Fibroblast of mammary gland (primary cell): ENCODE results near the gene IL25.
"Not testable (repeated sequence)": the region's sequence is repeated elsewhere in the genome, so short reads cannot be mapped to it uniquely, and the experiment has no call there.

Source experiments
- DNase-seq: peaks from one replicate; pipeline ENCODE4 v3.0.0-alpha.2; 2010; ENCODE audit warnings: low read depth
- H3K4me3 ChIP-seq: 2 replicates; pipeline ENCODE4 v1.5.1; 2011; ENCODE audit warnings: low read depth, mild to moderate bottlenecking, low read length, moderate library complexity; ENCODE audit not compliant: control insufficient read depth
- TF ChIP-seq, protein P1 (sequence below): conservative IDR thresholded peaks from 2 replicates; pipeline ENCODE4 v1.5.1; 2011; ENCODE audit warnings: low read depth, low read length, inconsistent platforms; ENCODE audit not compliant: control insufficient read depth, insufficient read depth

Gene IL25

DNA sequence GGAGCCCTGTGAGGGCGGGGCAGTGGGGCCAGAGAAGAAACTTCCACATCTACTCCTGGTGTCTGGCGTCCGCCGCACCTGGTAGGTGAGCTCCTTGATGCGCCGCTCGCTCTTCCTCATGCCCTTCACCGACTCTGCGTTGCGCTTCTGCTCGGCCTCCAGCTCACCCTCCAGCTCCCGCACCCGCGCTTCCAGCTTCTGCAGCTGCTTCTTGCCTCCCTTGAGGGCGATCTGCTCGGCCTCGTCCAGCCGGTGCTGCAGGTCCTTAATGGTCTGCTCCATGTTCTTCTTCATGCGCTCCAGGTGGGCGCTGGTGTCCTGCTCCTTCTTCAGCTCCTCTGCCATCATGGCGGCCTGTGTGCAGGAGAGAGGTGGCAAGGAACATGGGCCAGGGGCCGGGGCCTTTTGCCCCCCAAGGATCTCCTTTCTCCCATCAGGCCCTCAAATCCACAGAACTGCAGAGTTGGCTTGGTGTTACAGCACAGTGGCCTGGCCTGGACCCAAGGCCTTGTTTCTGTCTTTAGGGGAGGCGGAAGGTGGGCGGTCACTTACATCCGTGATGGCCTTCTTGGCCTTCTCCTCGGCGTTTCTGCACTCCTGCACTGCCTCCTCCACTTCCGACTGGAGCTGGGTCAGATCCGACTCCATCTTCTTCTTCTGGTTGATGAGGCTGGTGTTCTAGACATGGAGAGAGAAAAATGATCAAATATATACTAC lies 11.9 kb downstream of the IL25 start:
- H3K4me3 ChIP-seq: no peak overlapping the region
- no peak for DNase-seq
- TF ChIP-seq, protein P1, sequence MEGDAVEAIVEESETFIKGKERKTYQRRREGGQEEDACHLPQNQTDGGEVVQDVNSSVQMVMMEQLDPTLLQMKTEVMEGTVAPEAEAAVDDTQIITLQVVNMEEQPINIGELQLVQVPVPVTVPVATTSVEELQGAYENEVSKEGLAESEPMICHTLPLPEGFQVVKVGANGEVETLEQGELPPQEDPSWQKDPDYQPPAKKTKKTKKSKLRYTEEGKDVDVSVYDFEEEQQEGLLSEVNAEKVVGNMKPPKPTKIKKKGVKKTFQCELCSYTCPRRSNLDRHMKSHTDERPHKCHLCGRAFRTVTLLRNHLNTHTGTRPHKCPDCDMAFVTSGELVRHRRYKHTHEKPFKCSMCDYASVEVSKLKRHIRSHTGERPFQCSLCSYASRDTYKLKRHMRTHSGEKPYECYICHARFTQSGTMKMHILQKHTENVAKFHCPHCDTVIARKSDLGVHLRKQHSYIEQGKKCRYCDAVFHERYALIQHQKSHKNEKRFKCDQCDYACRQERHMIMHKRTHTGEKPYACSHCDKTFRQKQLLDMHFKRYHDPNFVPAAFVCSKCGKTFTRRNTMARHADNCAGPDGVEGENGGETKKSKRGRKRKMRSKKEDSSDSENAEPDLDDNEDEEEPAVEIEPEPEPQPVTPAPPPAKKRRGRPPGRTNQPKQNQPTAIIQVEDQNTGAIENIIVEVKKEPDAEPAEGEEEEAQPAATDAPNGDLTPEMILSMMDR: no peak

DNA sequence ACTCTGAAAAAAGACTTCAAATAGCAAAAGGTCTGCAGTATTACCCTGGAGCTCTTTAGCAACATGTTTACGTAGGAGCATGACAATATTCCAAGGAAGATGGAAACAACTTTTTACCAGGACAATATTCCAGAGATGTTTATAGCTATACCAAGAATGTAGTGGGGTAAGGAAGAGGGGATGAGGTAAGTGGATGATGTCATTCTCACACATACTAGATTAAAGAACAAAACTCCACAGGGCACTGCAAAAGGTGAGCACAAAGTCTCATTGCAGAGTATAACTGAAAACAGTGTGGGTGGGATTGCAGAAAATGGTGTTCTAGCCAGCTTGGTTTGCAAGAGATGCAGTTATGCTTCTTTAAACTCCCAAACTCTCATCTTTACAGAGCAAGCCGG lies 12.6 kb downstream of the IL25 start:
- H3K4me3 ChIP-seq: no peak overlapping the region
- no peak for DNase-seq
- TF ChIP-seq, protein P1: no peak

DNA sequence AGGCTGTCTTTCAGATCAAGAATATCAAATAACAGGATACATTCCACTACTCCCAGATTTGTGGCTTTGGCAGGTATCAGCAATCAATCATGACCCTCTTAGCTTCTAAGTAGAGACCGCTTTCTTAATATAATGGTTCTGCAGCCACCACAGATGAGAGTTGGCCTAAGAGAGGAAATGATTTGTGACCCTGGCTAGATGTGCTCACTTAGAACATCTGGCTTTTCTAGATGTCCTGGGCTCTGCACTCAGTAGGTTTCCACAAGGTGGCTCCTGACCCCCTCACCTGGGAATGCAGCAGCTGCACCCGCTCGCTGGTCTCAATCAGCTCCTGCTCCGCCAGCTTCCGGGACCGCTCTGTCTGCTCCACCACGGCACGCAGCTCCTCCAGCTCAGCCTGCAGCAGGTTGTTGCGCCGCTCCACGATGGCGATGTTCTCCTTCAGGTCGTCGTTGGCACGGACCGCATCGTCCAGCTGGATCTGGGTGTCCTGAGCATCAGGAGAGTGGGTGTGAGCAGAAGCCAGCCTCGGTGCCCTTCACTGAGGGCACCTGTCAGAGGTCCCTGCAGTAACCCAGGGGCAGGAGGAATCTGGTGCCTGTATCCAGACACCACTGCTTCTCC lies 13.1 kb downstream of the IL25 start:
- no peak overlapping the region for H3K4me3 ChIP-seq
- no peak for DNase-seq
- TF ChIP-seq, protein P1: no peak

DNA sequence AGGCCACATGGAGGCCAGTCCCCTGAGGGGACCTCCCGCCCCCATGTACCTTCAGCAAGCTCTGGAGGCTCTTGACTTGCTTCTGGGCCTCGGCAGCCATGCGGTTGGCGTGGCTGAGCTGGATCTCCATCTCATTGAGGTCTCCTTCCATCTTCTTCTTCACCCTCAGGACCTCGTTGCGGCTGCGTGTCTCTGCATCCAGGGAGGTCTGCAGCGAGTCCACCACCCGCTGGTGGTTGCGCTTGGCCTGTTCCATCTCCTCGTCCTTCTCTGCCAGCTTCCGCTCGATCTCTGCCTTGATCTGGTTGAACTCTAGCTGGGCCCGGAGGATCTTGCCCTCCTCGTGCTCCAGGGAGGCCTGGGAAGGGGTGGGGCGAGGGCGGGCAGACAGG lies 13.7 kb downstream of the IL25 start:
- not testable (repeated sequence) for H3K4me3 ChIP-seq, DNase-seq

DNA sequence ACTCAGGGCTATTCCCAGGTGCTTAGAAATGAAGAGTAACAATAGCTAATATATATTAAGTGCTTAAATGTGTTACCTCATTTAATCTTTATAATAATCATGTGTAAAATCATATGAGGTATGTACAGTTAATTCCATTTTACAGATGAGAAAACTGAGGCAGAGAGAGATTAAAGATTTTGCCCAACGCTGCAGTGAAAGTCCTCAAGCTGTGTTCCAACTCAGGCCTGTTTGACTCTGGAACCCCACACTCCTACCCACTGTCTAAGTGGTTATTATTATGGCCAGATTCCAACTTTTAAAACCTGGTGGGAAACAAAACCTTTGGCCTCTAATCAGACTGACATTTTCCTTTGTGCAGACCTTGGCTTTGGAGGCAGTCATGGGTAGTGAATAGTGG lies 14.4 kb downstream of the IL25 start:
- TF ChIP-seq, protein P1: no peak
- no peak for DNase-seq
- H3K4me3 ChIP-seq: no peak overlapping the region

DNA sequence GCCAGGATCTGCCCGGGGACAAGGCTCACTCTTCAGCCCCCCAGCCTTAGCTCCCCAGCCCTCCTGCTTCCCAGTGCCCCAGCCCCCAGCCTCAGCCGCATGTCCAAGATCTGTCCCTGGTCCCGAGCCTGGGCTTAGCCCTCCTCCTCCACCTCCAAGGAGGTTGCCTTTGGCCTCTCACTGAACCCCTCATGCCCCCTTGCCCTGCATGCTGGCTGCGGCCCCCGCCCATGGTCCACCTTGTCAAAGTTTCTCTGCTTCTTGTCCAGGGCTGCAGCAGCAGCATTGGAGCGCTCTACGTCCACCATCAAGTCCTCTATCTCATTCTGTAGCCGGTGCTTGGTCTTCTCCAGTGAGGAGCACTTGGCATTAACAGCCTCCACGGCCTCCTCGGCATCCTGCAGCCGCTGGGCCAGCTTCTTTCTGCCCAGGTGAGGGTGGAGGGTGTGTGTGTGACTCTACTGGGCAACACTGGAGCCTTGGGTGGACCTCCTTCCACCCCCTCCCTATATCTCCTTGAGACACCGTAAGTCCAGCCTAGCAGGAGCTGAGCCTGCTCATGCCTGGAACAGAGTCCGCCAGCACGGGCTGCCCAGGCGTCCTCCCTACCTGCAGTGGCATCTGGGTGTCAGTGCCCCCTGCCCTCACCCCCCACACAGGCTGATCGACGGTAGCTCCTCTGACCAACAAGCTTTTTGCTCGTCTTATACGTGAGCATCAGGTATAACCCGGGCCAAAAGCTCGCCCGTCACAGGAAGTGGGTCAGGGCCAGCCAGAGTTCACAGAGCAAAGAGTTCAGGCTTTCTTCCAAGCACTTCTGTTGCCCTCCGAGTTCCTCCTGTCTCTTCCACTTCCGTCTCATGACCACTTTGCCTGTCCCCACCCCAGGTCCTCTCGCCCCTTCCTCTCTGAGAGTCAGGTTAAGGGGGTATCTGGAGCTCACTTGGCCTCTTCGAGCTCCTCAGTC lies 15.6 kb downstream of the IL25 start:
- no peak for DNase-seq
- TF ChIP-seq, protein P1: no peak
- H3K4me3 ChIP-seq: no peak overlapping the region

DNA sequence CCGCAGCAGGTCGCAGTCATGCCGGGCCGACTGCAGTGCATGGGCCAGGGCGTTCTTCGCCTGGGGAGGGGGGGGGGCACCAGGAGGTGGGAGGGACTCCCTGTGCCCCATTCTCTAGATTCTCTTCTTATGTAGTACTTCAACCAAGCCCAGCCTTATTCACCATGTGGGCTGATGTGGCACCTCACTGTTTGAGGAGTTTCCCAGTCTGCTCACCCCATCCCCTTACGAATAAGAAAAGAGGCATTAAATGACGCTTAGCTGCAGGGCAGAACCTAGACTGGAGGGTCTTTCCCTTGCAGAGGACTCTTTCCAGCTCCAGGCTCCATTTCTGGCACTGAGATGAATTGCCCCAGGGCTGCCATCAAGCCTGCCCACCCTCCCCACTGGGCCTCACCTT lies 16.4 kb downstream of the IL25 start:
- H3K4me3 ChIP-seq: no peak overlapping the region
- TF ChIP-seq, protein P1: no peak

More for the DNA sequence above, 16.4 kb downstream of the IL25 start:
- no peak for DNase-seq
